Calu3 (cell line): ENCODE results near the gene C19orf85. TPM values are rescaled to one million over a fixed set of nuclear protein-coding genes. Genes with fewer than 3 reads are reported as not detected.
"Not testable (repeated sequence)": the region's sequence is repeated elsewhere in the genome, so short reads cannot be mapped to it uniquely, and the experiment has no call there.

Experiments used
- BruUV-seq: library from RNA; stranded (reverse); fragments of 400-500 nt; replicated peaks from 2 replicates; lab custom pipeline; 2021; lab: Mats Ljungman, UMichigan
- CTCF ChIA-PET: fragments of 300-600 bp; sonication (Branson Sonifier 250); formaldehyde crosslinking; loops from one replicate; lab custom pipeline; 2022; ENCODE audit warnings: antibody characterized with exemption; lab: Charles Lee
- DNase-seq: peaks from one replicate; pipeline ENCODE4 v3.0.0; 2022
- H3K27ac Mint-ChIP-seq: one replicate; pipeline ENCODE4 v1.8.0; 2022; ENCODE audit warnings: mixed read lengths; ENCODE audit not compliant: unreplicated experiment
- H3K27me3 Mint-ChIP-seq: one replicate; pipeline ENCODE4 v1.8.0; 2022; ENCODE audit warnings: mixed read lengths; ENCODE audit not compliant: unreplicated experiment
- H3K36me3 Mint-ChIP-seq: one replicate; pipeline ENCODE4 v1.8.0; 2022; ENCODE audit warnings: mild to moderate bottlenecking, moderate library complexity, mixed read lengths; ENCODE audit not compliant: insufficient read depth, unreplicated experiment
- H3K4me1 Mint-ChIP-seq: one replicate; pipeline ENCODE4 v1.8.0; 2022; ENCODE audit warnings: mild to moderate bottlenecking, low read depth, mixed read lengths; ENCODE audit not compliant: unreplicated experiment
- H3K4me3 Mint-ChIP-seq: one replicate; pipeline ENCODE4 v1.8.0; 2022; ENCODE audit warnings: mild to moderate bottlenecking, low read depth, moderate library complexity, mixed read lengths; ENCODE audit not compliant: unreplicated experiment
- H3K9me3 Mint-ChIP-seq: one replicate; pipeline ENCODE4 v1.8.0; 2022; ENCODE audit warnings: low read depth, mixed read lengths; ENCODE audit not compliant: unreplicated experiment
- intact Hi-C: fragments of 100-400 bp; cut with micrococcal nuclease; formaldehyde crosslinking; loops from one replicate; pipeline ENCODE4 v1.10.0; 2022; ENCODE audit not compliant: unreplicated experiment
- total RNA-seq: library from RNA; stranded (reverse); gene quantifications from 2 replicates; pipeline ENCODE4 v1.2.3, GENCODE V29; 2022
- TF ChIP-seq, protein P1 (sequence below): fragments of 200-600 bp; IDR thresholded peaks from one replicate; pipeline ENCODE4 v1.8.0; 2022; ENCODE audit warnings: antibody characterized with exemption; ENCODE audit not compliant: unreplicated experiment

C19orf85 gene
- total RNA-seq, 1 experiment from 2014 or later, result not detected

DNA sequence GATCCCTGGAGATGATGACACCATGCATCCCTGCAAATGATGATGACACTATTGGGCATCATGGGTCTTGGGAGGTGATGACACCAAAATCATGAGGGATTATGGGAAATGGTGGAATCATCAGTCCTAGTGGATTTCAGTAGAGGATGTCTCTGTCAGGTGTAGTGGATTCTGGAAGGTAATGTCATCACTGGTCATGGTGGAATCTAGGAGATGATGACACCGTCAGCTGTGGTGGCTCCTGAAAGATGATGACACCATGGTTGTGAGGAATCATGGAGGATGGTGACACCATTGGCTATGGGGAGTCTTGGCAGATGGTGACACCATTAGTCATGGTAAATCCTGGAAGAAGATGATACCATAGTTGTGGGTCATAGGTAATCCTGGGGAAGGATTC, 33.4 kb downstream of the C19orf85 start:
- CTCF ChIA-PET, result interaction anchor here (0.5 kb wide), 1 partner anchor 75 kb away, joined by 3 read pairs; no protein-coding TSS in a partner anchor

GRCh38 chr19:55426042-55426441, 38.5 kb downstream of the C19orf85 start:
- no peaks in the 10 kb centered on the region for H3K4me1 Mint-ChIP-seq
- intact Hi-C loops, result no loop called here
- CTCF ChIA-PET, result no interaction called here

More for the DNA sequence above, 33.4 kb downstream of the C19orf85 start:
- Mint-ChIP-seq H3K4me3 (no peak overlapping the region), H3K27ac (no peak overlapping the region), H3K9me3 (no peaks in the 10 kb centered on the region), H3K36me3 (no peaks in the 10 kb centered on the region), H3K4me1 (no peaks in the 10 kb centered on the region), H3K27me3 (peaks cover 42% of the 10 kb centered on the region)
- TF ChIP-seq, protein P1, sequence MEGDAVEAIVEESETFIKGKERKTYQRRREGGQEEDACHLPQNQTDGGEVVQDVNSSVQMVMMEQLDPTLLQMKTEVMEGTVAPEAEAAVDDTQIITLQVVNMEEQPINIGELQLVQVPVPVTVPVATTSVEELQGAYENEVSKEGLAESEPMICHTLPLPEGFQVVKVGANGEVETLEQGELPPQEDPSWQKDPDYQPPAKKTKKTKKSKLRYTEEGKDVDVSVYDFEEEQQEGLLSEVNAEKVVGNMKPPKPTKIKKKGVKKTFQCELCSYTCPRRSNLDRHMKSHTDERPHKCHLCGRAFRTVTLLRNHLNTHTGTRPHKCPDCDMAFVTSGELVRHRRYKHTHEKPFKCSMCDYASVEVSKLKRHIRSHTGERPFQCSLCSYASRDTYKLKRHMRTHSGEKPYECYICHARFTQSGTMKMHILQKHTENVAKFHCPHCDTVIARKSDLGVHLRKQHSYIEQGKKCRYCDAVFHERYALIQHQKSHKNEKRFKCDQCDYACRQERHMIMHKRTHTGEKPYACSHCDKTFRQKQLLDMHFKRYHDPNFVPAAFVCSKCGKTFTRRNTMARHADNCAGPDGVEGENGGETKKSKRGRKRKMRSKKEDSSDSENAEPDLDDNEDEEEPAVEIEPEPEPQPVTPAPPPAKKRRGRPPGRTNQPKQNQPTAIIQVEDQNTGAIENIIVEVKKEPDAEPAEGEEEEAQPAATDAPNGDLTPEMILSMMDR, result no peak
- no peak for DNase-seq
- no TSS peak for BruUV-seq
- intact Hi-C loops, result no loop called here

GRCh38 chr19:55424518-55424917, 40.0 kb downstream of the C19orf85 start:
- Mint-ChIP-seq H3K9me3 (no peaks in the 10 kb centered on the region), H3K27ac (no peak overlapping the region), H3K27me3 (peaks cover 76% of the 10 kb centered on the region), H3K4me3 (no peak overlapping the region), H3K36me3 (peaks cover 4% of the 10 kb centered on the region), H3K4me1 (no peaks in the 10 kb centered on the region)
- CTCF ChIA-PET, result no interaction called here
- intact Hi-C loops, result no loop called here
- BruUV-seq, result no TSS peak
- TF ChIP-seq, protein P1, result no peak
- no peak for DNase-seq

More at GRCh38 chr19:55426042-55426441, 38.5 kb downstream of the C19orf85 start:
- TF ChIP-seq, protein P1, result no peak
- DNase-seq, result no peak
- H3K9me3 Mint-ChIP-seq, result no peaks in the 10 kb centered on the region
- H3K27me3 Mint-ChIP-seq, result peaks cover 75% of the 10 kb centered on the region
- no peaks in the 10 kb centered on the region for H3K36me3 Mint-ChIP-seq
- no peak overlapping the region for H3K27ac Mint-ChIP-seq
- no peak overlapping the region for H3K4me3 Mint-ChIP-seq
- no TSS peak for BruUV-seq

DNA sequence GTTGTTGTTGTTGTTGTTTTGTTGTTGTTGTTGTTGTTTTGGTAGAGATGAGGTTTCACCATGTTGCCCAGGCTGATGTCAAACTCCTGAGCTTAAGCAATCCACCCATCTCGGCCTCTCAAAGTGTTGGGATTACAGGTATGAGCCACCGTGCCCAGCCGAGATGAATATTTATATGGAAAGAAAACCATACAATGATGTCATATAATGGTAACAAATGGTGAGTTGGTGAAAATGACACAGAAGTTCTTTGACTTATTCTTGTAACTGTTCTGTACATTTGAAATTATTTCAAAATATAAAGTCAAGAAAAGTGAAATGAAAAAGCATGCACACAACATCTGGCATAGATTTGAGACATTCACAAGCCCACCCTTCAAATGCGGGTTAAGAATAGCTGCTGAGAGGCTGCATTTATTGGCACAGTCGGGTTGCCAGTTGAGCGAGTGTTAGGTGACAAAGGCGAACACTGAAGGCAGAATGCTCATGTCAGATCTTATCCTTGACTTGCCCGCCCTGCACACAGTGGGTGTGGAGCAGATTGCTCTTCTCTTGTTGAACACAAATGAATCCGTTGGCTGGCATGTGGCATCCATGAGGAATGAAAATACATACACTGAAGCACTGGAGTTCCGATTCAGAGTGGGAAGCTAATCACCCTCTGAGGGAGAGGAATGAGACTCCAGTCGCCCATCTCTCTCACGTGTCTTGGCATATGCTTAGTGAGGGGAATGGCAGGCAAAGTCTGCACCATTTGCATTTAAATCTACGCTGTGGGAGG, 41.1 kb downstream of the C19orf85 start:
- no peak for DNase-seq
- TF ChIP-seq, protein P1, result no peak
- Mint-ChIP-seq H3K4me3 (no peak overlapping the region), H3K9me3 (no peaks in the 10 kb centered on the region), H3K36me3 (peaks cover 4% of the 10 kb centered on the region), H3K27me3 (peaks cover 74% of the 10 kb centered on the region), H3K4me1 (no peaks in the 10 kb centered on the region), H3K27ac (no peak overlapping the region)
- intact Hi-C loops, result no loop called here
- CTCF ChIA-PET, result interaction anchor here (0.7 kb wide), 1 partner anchor 164 kb away, joined by 3 read pairs; no protein-coding TSS in a partner anchor
- no TSS peak for BruUV-seq

DNA sequence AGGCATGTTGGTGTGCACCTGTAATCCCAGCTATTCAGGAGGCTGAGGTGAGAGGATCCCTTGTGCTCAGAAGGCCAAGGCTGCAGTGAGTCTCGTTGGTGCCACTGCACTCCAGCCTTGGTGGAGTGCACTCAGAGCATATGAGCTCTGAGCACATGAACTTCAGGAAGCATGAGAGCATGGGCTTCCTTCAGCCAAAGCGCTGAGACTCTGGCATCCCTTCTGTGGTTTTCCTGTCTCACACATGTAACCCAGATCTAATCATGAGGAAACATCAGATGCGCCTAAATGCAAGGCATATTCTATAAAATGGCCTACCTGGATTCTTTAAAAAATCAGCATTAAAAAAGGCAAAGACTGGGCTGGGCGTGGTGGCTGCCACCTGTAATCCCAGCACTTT, 43.3 kb downstream of the C19orf85 start:
- peaks cover 75% of the 10 kb centered on the region for H3K27me3 Mint-ChIP-seq
- H3K9me3 Mint-ChIP-seq, DNase-seq, H3K36me3 Mint-ChIP-seq, intact Hi-C loops, H3K4me3 Mint-ChIP-seq, H3K27ac Mint-ChIP-seq, BruUV-seq, H3K4me1 Mint-ChIP-seq: not testable (repeated sequence)
- CTCF ChIA-PET, result interaction anchor here (0.6 to 1.0 kb wide), 3 partner anchors 139 to 279 kb away, joined by 3 to 5 read pairs (median 4); no protein-coding TSS in a partner anchor
